Measurements from ENCODE around the gene SH2D2A. TPM values are rescaled to one million over a fixed set of nuclear protein-coding genes. Genes with fewer than 3 reads are reported as not detected.

Gene SH2D2A
- total and polyA plus RNA-seq, 2 experiments from 2014 or later: 0.18 to 0.60 TPM

DNA sequence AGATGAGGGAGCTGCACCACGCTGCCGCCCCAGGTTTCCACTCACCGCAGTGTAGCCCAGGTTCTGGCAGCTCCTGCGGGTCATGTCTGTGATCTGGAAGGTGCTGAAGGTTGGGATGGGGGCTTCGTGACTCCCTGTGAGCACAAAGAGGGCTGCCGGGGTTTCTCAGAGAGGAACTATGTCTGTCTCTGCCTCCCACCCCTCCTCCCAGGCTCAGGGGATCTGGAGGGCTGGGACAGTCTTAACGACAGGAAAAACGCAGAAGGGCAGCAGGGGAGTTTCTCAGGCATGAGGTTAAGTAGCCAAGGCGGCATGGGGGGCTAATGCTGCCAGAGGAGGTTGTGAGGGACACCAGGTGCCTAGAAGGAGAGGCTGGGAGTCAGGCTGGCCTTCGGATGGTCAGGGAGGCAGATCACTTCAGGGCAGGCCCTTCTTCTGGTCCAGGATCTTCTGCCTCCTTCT, 656 bp downstream of the SH2D2A start:
- Histone ChIP-seq H3K79me2 (no peaks in the 10 kb centered on the region), H2AFZ (no peak overlapping the region), H3K4me3 (no peak overlapping the region), H3K36me3 (replicated peaks; ENCODE audit: insufficient read depth, low read depth) (no peaks in the 10 kb centered on the region), H3K27me3 (peaks cover 6% of the 10 kb centered on the region), H3K9me2 (replicated peaks; ENCODE audit: insufficient read depth) (no peaks in the 10 kb centered on the region), H4K20me1 (ENCODE audit: insufficient read depth, poor library complexity, severe bottlenecking) (no peaks in the 10 kb centered on the region), H3K4me1 (ENCODE audit: insufficient read depth) (peaks cover 20% of the 10 kb centered on the region), H3K9me3 (ENCODE audit: low read depth) (no peaks in the 10 kb centered on the region), H3K27ac (no peak overlapping the region), H3K4me2 (no peak overlapping the region)
- WGBS (ENCODE audit: low lambda C conversion rate, missing lambda C conversion rate): 79% methylated on average over 9 of the region's 10 CpGs
- TF ChIP-seq EZH2 (IDR thresholded peaks at IDR 0.05; ENCODE audit: borderline replicate concordance): no peak
- TF ChIP-seq, protein P1, sequence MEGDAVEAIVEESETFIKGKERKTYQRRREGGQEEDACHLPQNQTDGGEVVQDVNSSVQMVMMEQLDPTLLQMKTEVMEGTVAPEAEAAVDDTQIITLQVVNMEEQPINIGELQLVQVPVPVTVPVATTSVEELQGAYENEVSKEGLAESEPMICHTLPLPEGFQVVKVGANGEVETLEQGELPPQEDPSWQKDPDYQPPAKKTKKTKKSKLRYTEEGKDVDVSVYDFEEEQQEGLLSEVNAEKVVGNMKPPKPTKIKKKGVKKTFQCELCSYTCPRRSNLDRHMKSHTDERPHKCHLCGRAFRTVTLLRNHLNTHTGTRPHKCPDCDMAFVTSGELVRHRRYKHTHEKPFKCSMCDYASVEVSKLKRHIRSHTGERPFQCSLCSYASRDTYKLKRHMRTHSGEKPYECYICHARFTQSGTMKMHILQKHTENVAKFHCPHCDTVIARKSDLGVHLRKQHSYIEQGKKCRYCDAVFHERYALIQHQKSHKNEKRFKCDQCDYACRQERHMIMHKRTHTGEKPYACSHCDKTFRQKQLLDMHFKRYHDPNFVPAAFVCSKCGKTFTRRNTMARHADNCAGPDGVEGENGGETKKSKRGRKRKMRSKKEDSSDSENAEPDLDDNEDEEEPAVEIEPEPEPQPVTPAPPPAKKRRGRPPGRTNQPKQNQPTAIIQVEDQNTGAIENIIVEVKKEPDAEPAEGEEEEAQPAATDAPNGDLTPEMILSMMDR (IDR thresholded peaks at IDR 0.05; ENCODE audit: poor library complexity): no peak
- TF ChIP-seq EZH2phosphoT487 (IDR thresholded peaks at IDR 0.05; ENCODE audit: low read depth, severe bottlenecking, unreplicated experiment): no peak
- DNase-seq (ENCODE audit: low spot score): no peak

DNA sequence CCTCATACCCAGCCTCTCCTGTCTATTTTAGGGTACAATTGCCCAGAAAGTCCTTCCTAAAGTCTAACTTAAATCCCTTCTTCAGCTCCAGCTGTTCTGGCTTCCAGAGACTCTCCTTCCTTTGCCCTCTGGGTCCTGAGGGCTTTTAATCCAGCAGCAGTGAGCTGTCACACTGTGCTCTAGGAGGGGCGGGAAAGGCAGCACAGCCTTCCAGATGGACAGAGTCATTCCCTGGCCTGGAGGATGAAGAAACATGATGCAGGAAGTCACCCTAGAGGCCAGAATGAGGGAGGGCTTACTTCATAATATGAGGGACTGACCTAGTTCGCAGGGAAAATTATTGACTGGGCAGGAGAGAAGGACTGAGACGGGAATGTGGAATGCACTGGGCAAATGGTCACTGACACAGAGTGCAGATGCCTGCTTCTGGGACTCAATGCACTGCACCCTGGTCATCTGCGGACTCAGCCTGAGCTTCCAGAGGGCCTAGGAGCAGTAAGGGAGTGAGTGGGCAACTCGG, 1.3 kb downstream of the SH2D2A start:
- no peaks in the 10 kb centered on the region for H3K36me3 ChIP-seq (replicated peaks; ENCODE audit: insufficient read depth, low read depth)
- no peak for TF ChIP-seq EZH2 (IDR thresholded peaks at IDR 0.05; ENCODE audit: borderline replicate concordance)
- peaks cover 20% of the 10 kb centered on the region for H3K4me1 ChIP-seq (ENCODE audit: insufficient read depth)
- no peaks in the 10 kb centered on the region for H4K20me1 ChIP-seq (ENCODE audit: insufficient read depth, poor library complexity, severe bottlenecking)
- no peak overlapping the region for H3K27ac ChIP-seq
- WGBS (ENCODE audit: low lambda C conversion rate, missing lambda C conversion rate): 70% methylated on average over 5 of the region's 5 CpGs
- H2AFZ ChIP-seq: no peak overlapping the region
- no peaks in the 10 kb centered on the region for H3K79me2 ChIP-seq
- H3K9me3 ChIP-seq (ENCODE audit: low read depth): no peaks in the 10 kb centered on the region
- DNase-seq (ENCODE audit: low spot score): peak; percentile 43
- H3K27me3 ChIP-seq: peaks cover 6% of the 10 kb centered on the region
- no peak overlapping the region for H3K4me3 ChIP-seq
- no peak overlapping the region for H3K4me2 ChIP-seq
- H3K9me2 ChIP-seq (replicated peaks; ENCODE audit: insufficient read depth): no peaks in the 10 kb centered on the region

DNA sequence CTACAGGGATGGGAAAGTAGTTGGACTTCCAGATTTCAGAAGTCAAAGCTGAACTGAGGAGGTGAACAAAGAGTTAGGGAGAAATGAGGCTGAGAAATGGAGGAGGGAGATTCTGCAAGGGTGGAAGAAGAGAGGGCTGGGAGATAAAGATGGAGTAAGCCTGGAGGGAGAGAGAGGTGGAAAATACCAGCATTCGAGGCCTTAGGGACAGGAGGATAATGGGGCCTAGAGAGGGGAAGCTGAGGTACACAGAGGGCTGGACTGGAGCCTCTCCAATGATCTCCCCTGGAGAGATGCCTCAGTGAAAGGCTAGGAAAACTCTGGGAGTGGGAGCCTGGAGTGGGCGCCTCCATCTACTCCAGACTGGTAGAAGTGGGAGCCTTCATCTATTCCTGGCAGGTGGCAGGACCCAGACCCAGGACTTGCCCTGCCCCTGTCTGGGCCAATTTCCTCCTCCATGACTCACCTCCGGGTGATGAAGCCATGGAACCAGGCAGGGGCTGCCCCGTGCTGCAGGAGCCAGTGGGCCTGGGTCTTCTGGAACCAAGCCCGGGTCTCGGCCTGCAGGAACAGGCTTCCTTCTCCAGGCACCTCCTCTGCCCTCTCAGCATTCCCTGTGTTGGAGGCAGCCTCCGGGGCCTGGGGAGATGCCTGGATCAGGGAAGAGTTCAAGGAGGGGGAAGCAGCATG, 1.9 kb downstream of the SH2D2A start:
- Histone ChIP-seq H4K20me1 (ENCODE audit: insufficient read depth, poor library complexity, severe bottlenecking) (no peaks in the 10 kb centered on the region), H3K4me1 (ENCODE audit: insufficient read depth) (peaks cover 20% of the 10 kb centered on the region), H3K4me2 (peak overlapping the region; percentile 84), H3K4me3 (no peak overlapping the region), H3K9me3 (ENCODE audit: low read depth) (no peaks in the 10 kb centered on the region), H3K27ac (no peak overlapping the region), H3K9me2 (replicated peaks; ENCODE audit: insufficient read depth) (no peaks in the 10 kb centered on the region), H3K27me3 (peaks cover 6% of the 10 kb centered on the region), H3K36me3 (replicated peaks; ENCODE audit: insufficient read depth, low read depth) (no peaks in the 10 kb centered on the region), H3K79me2 (no peaks in the 10 kb centered on the region), H2AFZ (peak overlapping the region; percentile 29)
- 83% methylated on average over 7 of the region's 7 CpGs for WGBS (ENCODE audit: low lambda C conversion rate, missing lambda C conversion rate)
- DNase-seq (ENCODE audit: low spot score): no peak
- TF ChIP-seq, protein P1 (IDR thresholded peaks at IDR 0.05; ENCODE audit: poor library complexity): no peak
- TF ChIP-seq EZH2 (IDR thresholded peaks at IDR 0.05; ENCODE audit: borderline replicate concordance) (no peak), EZH2phosphoT487 (IDR thresholded peaks at IDR 0.05; ENCODE audit: low read depth, severe bottlenecking, unreplicated experiment) (no peak)

DNA sequence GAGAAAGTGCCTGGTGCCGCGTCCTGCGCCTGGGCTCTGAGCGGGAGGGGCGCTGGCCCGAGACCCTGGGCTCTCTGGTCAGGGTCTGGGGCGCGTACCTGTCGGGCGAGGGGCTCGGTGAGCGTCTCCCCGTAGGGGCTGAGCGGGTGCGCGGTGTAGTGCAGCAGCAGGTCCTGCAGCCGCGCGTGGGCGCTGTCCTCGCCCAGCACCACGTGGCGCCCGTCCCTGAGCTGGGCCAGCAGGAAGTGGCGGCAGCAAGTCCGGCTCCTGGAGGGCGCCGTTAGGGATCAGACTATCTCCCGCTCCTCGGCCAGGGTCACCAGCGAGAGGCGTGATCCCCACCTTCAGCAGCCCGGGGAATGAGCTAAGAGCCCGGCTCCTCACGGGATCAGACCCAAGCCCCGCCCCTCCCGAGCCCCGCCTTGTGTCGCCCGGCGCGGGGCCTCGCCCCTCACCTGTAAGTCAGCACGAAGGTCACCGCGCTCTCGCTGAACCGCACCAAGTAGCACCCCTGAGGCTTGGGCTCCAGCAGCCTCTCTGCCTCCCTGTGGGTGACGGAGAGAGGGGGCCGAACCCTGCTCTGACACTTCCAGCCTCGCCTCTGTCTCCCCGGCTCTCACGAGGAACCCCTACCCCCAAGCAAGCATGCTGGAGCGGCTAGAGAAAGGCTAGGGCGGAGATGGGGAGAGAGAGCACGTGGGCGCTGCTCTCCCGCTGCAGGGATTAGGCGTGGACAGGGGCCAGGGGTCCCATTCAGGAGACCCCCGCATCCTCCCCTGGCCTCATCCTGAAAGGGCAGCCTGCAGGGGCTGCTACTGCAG, 2.7 kb downstream of the SH2D2A start:
- peak; percentile 82 for DNase-seq (ENCODE audit: low spot score)
- H3K36me3 ChIP-seq (replicated peaks; ENCODE audit: insufficient read depth, low read depth): no peaks in the 10 kb centered on the region

More for the DNA sequence above, 2.7 kb downstream of the SH2D2A start:
- Histone ChIP-seq H3K27me3 (peaks cover 6% of the 10 kb centered on the region), H2AFZ (peak overlapping the region; percentile 29), H3K79me2 (no peaks in the 10 kb centered on the region), H3K4me3 (peak overlapping the region; percentile 18), H4K20me1 (ENCODE audit: insufficient read depth, poor library complexity, severe bottlenecking) (no peaks in the 10 kb centered on the region), H3K4me1 (ENCODE audit: insufficient read depth) (peaks cover 20% of the 10 kb centered on the region), H3K4me2 (peak overlapping the region; percentile 84), H3K9me3 (ENCODE audit: low read depth) (no peaks in the 10 kb centered on the region), H3K9me2 (replicated peaks; ENCODE audit: insufficient read depth) (no peaks in the 10 kb centered on the region), H3K27ac (no peak overlapping the region)
- TF ChIP-seq, protein P1 (IDR thresholded peaks at IDR 0.05; ENCODE audit: poor library complexity): peak; percentile 68
- TF ChIP-seq EZH2 (IDR thresholded peaks at IDR 0.05; ENCODE audit: borderline replicate concordance) (no peak), EZH2phosphoT487 (IDR thresholded peaks at IDR 0.05; ENCODE audit: low read depth, severe bottlenecking, unreplicated experiment) (no peak)
- 12% methylated on average over 56 of the region's 60 CpGs for WGBS (ENCODE audit: low lambda C conversion rate, missing lambda C conversion rate)
